Measurements from ENCODE around the gene GIGYF2.
"Not testable (repeated sequence)": the region's sequence is repeated elsewhere in the genome, so short reads cannot be mapped to it uniquely, and the experiment has no call there.

Gene GIGYF2

DNA sequence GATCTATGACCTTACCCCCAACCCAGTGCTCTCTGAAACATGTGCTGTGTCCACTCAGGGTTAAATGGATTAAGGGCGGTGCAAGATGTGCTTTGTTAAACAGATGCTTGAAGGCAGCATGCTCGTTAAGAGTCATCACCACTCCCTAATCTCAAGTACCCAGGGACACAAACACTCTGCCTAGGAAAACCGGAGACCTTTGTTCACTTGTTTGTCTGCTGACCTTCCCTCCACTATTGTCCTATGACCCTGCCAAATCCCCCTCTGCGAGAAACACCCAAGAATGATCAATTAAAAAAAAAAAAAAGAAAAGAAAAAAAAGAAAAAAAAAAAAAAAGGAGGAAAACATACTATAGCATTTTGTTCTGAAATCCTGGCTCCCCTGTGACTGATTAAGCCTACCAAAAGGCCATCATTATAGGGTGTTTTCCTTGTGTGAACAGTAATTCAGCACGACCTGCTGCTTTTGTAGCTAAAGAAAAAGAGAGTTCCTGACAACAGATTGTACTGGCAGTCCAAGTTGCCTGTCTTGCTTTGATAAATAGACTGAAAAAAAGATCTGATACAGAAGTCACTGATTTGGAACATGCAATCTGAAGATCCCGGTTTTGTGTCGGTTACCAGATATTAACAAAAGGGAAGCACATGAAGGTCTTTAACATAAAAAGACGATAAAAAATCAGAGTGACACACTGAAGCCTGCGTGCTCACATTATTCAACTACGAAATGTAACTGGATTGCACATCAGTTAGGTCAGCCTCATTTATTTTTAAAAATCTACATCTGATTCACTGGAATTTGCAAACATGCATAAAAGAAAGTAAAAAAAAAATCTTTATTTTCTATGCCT lies 210.0 kb downstream of the GIGYF2 start:
- in situ Hi-C loops (cut with HindIII; ENCODE audit: low sequenced_read_pairs) = not testable (repeated sequence)

DNA sequence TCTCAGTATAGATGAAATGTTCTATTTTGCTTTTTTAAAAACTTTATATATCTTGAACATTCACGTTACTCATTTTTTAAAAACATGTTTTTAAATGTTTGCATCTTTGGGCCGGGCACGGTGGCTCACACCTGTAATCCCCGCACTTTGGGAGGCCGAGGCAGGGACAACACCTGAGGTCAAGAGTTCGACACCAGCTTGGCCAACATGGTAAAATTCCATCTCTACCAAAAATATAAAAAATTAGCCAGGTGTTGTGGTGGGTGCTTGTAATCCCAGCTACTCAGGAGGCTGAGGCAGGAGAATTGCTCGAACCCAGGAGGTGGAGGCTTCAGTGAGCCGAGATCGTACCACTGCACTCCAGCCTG lies 210.6 kb downstream of the GIGYF2 start:
- in situ Hi-C loops (cut with HindIII; ENCODE audit: low sequenced_read_pairs) = not testable (repeated sequence)

DNA sequence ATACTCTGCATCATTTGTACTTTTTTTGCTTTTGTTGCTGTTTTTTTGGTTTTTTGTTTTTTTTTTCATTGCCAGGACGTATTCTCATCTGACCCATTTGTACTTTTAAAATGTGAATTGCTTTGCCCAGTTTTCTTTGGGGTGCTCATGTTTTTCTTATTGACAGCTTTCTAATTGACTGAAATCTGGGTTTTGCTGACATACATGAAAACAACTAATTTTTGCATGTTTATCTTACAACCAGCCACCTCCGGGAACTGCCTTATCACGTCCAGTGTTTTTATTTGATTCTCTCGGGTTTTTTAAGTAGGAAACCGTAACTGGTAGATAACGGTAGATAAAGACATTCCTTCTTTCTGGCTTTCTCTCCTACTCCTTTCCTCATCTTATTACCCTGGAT lies 211.6 kb downstream of the GIGYF2 start:
- in situ Hi-C loops (cut with HindIII; ENCODE audit: low sequenced_read_pairs) = no loop called here
